ENCODE data around the gene HSPA4.

The HSPA4 gene

DNA sequence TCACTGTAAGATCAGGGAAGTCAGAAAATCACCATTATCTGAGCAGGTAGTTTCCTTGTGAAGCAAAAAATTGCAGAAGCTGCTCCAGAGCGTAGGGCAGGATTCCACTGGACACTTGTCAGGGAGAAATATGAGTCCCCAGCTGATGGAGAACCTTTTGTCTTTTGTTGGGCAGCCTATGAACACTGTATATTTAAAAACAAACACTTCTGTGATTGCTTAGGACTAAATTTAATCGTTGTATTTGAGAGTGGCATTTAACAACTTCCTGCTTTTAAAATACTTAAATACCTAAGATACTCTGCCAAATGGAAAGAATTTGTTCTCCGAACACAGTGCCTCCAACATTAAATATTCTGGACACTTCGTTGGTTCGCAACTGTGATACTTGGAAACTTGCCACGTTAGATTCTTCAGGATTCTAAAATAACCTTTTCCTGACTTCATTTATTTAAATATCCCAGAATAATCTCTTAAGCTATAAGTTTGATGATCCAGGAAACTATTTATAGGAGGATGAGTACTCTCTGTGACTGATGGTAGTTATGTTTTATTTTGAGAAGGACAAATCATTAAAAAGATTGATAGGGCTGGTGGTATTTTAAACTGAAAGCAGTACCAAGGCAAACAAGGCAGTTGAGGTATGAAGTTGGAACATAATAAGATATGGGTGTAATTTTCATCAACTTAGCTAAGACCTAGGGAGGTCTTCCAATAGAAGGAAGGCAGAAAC is 2.7 kb upstream of the HSPA4 start:
- no peak for DNase-seq
- intact Hi-C loops (cut with DNase I): no loop called here

DNA sequence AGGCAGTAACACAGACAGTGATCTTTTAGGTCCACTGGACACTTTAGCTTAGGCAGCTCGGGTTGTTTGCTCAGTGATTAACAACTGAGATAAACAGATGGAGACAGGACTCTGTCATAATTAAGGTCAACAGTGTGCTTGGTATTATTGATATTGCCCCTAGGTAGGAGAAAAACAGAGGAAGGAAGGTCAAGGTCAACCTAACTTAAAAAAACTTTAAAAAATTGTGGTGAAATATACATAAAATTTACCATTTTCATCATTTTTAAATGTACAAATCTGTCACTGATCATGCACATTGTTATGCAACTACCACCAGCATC is 2.1 kb upstream of the HSPA4 start:
- intact Hi-C loops (cut with DNase I): no loop called here
- DNase-seq: no peak

DNA sequence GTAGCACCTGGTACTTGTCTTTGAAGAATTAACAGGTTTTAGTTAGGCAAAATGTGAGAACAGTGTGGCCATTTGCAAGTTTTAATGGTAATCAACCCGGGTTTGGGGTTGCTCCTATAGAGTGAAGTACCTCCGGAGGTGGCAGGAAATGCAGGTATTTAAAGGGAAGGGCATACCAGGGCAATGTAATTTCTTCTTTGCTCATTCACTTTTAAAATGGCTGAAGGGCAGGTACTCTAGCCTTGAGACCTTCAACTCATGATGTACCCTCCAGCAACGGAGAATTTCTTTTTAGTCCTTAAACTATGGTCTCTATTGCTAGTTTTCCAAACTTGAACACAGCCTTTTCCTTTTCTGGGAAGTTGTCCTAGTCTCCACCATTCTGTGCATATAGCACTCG is 1.3 kb upstream of the HSPA4 start:
- intact Hi-C loops (cut with DNase I): no loop called here
- DNase-seq: no peak

GRCh38 chr5:133051061-133051541 is 712 bp upstream of the HSPA4 start:
- DNase-seq: peak in 1 of 10 donors; percentile 30
- intact Hi-C loops (cut with DNase I): loop anchor here (1.0 kb wide), 1 partner anchor 25 kb away; the partner anchor contains the start of gene ZCCHC10

- DNase-seq: peak in 8 of 10 donors; percentile 31 to 89 (median 40)
- intact Hi-C loops (cut with DNase I): loop anchor here (2.0 kb wide), 1 partner anchor 90 kb away; the partner anchor contains the start of gene AFF4
Observed at GRCh38 chr5:133052317-133053175, 733 bp downstream of the HSPA4 start.

- intact Hi-C loops (cut with DNase I): loop anchor here (2.0 kb wide), 1 partner anchor 91 kb away; the partner anchor contains the start of gene AFF4
- no peak for DNase-seq
Observed at GRCh38 chr5:133053448-133053847, 1.6 kb downstream of the HSPA4 start.

GRCh38 chr5:133054697-133055471 is 3.1 kb downstream of the HSPA4 start:
- intact Hi-C loops (cut with DNase I): no loop called here
- DNase-seq: no peak

DNA sequence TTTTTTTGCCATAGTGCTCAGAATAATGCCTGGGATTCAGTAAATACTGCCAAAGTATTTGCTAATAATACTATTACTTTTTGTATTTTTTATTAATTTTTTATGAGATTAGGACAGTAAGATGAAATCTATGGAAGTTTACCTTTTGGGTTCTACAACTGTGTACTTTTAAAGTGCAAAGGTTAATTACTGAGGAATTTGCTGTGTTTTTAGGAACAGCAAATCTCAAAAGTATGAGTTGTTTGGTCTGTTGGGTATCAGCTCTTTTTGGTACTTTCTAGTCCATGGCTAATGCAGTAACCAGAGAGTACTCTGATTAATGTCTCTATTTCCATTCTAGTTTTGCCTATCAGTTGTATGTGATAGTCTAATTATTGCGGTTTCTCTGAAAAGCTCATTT is 5.1 kb downstream of the HSPA4 start:
- DNase-seq: no peak
- intact Hi-C loops (cut with DNase I): no loop called here

DNA sequence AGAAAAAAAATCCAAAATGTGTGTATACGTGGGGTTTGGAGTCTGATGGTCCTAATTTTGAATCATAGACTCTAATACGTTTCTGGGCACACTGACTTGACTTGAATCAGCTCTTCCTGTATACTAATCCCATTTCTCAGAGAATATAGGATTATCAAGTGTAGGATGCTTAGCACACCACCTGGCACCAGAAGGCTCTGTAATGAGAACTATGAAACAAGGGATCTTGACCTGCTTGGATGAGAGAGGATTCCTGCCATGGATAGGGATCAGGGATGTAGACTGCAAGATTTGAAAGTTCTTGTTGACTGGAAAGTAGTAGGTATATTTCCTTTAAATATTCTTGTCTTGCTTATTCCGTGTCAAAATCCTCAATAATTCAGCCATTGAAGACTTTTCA is 7.8 kb downstream of the HSPA4 start:
- intact Hi-C loops (cut with DNase I): no loop called here

DNA sequence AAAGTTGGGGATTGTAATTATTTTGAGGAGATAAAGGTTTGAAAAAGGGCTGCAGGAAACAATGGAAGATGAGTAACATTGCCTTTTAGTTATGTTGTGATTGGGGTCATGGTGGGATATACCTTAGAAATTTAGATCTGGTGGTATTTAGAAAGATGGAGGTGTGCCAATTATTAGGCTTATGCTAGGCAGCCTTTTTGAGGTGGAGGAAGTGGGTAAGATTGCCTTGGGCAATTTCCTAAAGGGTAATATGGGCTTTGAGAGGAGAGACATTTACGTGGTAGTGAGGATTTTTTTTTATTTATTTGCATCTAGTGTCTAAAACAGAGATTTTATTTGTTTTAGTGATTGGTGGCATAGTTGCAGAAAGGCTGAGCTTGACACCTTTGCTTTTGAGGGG is 10.5 kb downstream of the HSPA4 start:
- intact Hi-C loops (cut with DNase I): no loop called here
- DNase-seq: no peak

More for the DNA sequence above, 7.8 kb downstream of the HSPA4 start:
- DNase-seq: no peak

DNA sequence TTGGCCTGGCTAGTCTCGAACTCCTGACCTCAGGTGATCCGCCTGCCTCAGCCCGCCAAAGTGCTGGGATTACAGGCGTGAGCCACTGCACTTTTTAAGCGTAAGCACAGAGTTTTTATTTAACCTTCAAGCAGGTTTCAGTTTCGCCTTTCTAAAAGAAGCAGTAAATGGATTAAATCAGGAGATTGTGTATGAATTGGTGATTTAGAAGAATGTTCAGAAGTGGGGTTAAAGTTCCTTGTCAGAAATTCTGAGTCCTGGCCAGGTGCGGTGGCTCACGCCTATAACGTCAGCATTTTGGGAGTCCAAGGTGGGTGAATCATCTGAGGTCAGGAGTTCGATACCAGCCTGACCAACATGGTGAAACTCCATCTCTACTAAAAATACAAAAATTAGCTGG is 12.2 kb downstream of the HSPA4 start:
- DNase-seq: no peak
- intact Hi-C loops (cut with DNase I): no loop called here

- intact Hi-C loops (cut with DNase I): no loop called here
- no peak for DNase-seq
Observed at GRCh38 chr5:133065471-133065870, 13.7 kb downstream of the HSPA4 start.

GRCh38 chr5:133066045-133066444 is 14.2 kb downstream of the HSPA4 start:
- no peak for DNase-seq
- intact Hi-C loops (cut with DNase I): no loop called here

- intact Hi-C loops (cut with DNase I): no loop called here
- DNase-seq: no peak
Observed at GRCh38 chr5:133072021-133072420, 20.2 kb downstream of the HSPA4 start.

DNA sequence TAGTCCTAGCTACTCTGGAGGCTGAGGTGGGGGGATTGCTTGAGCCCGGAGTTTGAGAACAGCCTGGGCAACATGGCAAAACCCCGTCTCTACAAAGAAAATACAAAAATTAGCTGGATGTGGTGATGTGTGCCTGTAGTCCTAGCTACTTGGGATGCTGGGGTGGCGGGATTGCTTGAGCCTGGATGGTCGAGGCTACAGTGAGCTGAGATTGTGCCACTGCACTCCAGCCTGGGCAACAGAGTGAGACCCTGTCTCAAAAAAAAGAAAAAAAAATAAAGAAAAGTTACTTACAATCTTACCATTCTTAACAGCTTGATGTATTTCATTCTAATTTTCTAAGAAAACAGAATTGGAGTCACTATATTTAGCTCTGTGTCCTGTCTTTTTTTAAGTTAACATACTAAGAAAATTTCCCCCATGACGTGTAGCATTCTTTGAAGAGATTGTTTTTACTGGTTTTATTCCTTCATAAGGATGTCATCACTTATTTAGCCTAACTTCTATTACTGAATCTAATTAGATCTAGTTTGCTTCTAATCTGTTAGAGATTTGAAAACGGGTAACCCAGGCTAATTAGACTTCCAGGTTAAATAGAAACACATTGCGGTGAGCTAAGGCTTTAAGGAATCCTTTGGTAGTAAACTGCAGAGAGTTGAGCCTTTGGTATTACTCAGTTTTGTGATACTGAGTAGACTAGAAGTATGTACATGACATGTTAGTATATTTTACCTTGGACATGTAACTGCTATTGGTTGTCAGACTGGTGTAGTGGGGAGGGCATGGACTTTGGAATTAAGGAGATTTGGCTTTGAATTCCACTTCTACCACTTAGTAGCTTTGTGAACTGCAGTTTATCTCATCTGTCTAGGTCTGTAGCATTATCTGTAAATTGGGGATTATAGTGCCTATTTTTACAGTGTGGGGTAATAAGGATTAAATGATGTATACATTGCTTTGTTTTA is 24.0 kb downstream of the HSPA4 start:
- intact Hi-C loops (cut with DNase I): no loop called here
- DNase-seq: no peak

GRCh38 chr5:133079048-133079447 is 27.2 kb downstream of the HSPA4 start:
- DNase-seq: no peak
- intact Hi-C loops (cut with DNase I): no loop called here

GRCh38 chr5:133081036-133081435 is 29.2 kb downstream of the HSPA4 start:
- intact Hi-C loops (cut with DNase I): no loop called here
- DNase-seq: peak in 1 of 10 donors; percentile 16

- peak in 1 of 10 donors; percentile 41 for DNase-seq
- intact Hi-C loops (cut with DNase I): no loop called here
Observed at GRCh38 chr5:133081703-133082102, 29.9 kb downstream of the HSPA4 start.

GRCh38 chr5:133082128-133082527 is 30.3 kb downstream of the HSPA4 start:
- intact Hi-C loops (cut with DNase I): no loop called here
- no peak for DNase-seq

GRCh38 chr5:133083901-133084300 is 32.1 kb downstream of the HSPA4 start:
- no peak for DNase-seq
- intact Hi-C loops (cut with DNase I): no loop called here

Measured in posterior cingulate gyrus (tissue), 11 donors.